ENCODE results near the gene CD58. TPM values are rescaled to one million over a fixed set of nuclear protein-coding genes. Genes with fewer than 3 reads are reported as not detected.

CD58 gene
- total RNA-seq, 1 donor from 2014 or later = 7.0 TPM

DNA sequence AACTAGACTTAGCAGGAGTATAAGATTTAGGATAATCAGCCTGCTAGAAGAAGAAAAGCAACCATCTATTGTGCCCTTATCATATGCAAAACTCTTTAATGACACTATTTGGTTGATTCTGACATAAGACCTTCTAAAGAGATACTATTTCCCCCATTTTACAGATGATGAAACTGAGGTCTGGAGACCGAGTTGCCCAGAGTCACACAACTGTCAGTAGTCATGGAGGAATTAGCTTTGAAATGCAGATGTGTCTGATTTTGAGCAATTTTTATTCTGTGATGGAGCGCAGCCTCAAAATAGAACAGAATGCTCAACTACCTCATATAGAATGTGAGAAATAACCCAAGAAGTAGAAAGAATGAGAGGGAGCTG, 69.0 kb downstream of the CD58 start:
- Mint-ChIP-seq H3K9me3 (ENCODE audit: low read depth) (no peaks in the 10 kb centered on the region), H3K27me3 (no peaks in the 10 kb centered on the region), H3K36me3 (ENCODE audit: insufficient read depth) (no peaks in the 10 kb centered on the region), H3K4me3 (ENCODE audit: low read depth) (no peak overlapping the region), H3K4me1 (ENCODE audit: low read depth) (peaks cover 4% of the 10 kb centered on the region), H3K27ac (no peak overlapping the region)
- TF ChIP-seq, protein P1, sequence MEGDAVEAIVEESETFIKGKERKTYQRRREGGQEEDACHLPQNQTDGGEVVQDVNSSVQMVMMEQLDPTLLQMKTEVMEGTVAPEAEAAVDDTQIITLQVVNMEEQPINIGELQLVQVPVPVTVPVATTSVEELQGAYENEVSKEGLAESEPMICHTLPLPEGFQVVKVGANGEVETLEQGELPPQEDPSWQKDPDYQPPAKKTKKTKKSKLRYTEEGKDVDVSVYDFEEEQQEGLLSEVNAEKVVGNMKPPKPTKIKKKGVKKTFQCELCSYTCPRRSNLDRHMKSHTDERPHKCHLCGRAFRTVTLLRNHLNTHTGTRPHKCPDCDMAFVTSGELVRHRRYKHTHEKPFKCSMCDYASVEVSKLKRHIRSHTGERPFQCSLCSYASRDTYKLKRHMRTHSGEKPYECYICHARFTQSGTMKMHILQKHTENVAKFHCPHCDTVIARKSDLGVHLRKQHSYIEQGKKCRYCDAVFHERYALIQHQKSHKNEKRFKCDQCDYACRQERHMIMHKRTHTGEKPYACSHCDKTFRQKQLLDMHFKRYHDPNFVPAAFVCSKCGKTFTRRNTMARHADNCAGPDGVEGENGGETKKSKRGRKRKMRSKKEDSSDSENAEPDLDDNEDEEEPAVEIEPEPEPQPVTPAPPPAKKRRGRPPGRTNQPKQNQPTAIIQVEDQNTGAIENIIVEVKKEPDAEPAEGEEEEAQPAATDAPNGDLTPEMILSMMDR (IDR thresholded peaks at IDR 0.05; ENCODE audit: unreplicated experiment) = no peak
- DNase-seq (ENCODE audit: low spot score, unreplicated experiment) = no peak

DNA sequence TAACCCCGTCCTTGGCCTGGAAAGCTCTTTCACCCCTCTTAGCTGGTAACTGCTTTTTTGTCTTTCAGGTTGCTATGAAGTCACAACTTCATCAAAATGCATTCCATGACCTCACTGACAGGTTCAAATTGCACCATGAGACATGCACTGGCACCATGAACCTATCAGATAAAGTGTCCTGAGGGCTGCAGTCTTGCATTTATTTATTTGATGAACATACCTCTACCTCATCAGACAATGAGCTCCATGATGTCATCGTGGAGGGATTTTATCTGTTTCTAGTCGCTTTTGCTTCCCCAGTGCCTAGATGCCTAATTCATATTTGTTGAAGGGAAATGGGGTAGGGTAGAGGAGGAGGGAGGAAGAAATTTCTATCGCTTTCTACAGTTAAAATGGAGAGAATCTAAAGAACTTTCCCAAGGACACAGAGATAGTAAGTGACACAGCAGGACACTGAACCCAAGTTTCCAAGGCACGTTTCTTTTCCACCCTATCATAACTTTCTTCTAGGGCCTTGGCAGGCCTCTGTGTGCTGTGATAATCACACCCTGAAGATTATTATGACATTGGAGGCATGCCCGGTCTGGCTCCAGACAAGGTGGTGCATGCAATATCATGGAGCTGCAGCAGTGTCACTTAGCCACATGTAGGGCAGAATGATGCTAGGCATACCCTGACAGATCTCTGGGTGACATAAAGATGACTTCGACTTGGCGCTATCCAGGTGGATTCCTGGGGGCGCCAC, 69.5 kb downstream of the CD58 start:
- H3K27me3 Mint-ChIP-seq = no peaks in the 10 kb centered on the region

DNA sequence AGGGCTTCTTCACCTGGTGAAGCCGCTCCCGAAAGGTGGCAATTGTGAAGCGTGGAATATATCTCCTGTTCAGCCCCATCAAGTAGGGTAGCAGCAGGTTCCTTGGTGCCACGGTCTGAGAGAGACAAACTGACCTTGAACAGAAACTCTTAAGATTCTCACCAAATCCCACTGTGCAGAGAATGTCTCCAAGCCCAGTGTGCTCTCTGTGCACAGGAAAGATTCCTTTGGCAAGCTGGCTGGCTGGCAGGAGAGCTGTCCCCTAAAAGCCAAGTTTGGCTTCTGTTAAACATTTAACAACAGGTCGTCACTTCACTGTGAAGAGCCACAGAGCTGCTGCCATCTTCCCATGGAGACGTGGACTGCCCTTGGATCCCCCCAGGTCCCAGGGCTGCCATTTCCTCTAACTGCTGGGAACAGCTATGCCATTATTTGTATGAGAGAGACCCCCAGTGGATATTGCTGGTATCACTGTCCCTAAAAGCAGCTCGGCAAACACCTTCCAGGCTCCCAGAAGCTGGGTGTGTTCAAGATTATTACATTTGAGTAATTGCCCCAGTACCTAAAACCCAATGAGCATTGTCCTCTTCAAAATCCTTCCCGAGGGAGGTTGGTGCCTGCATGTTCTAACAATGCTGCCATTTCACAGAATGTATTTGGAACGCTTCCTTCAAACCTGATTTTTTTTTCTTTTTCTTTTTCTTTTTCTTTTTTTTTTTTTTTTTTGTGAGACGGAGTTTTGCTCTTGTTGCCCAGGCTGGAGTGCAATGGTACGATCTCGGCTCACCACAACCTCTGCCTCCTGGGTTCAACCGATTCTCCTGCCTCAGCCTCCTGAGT, 71.8 kb downstream of the CD58 start:
- H3K27ac Mint-ChIP-seq = no peak overlapping the region
- TF ChIP-seq, protein P1 (IDR thresholded peaks at IDR 0.05; ENCODE audit: unreplicated experiment) = peak; percentile 92
- H3K4me1 Mint-ChIP-seq (ENCODE audit: low read depth) = peaks cover 20% of the 10 kb centered on the region
- no peak overlapping the region for H3K4me3 Mint-ChIP-seq (ENCODE audit: low read depth)
- peak; percentile 61 for DNase-seq (ENCODE audit: low spot score, unreplicated experiment)
- H3K9me3 Mint-ChIP-seq (ENCODE audit: low read depth) = no peaks in the 10 kb centered on the region
- H3K36me3 Mint-ChIP-seq (ENCODE audit: insufficient read depth) = no peaks in the 10 kb centered on the region
- H3K27me3 Mint-ChIP-seq = no peaks in the 10 kb centered on the region

More for the DNA sequence above, 69.5 kb downstream of the CD58 start:
- Mint-ChIP-seq H3K9me3 (ENCODE audit: low read depth) (no peaks in the 10 kb centered on the region), H3K4me1 (ENCODE audit: low read depth) (peaks cover 7% of the 10 kb centered on the region), H3K4me3 (ENCODE audit: low read depth) (no peak overlapping the region), H3K36me3 (ENCODE audit: insufficient read depth) (no peaks in the 10 kb centered on the region), H3K27ac (no peak overlapping the region)
- TF ChIP-seq, protein P1 (IDR thresholded peaks at IDR 0.05; ENCODE audit: unreplicated experiment) = no peak
- DNase-seq (ENCODE audit: low spot score, unreplicated experiment) = no peak

DNA sequence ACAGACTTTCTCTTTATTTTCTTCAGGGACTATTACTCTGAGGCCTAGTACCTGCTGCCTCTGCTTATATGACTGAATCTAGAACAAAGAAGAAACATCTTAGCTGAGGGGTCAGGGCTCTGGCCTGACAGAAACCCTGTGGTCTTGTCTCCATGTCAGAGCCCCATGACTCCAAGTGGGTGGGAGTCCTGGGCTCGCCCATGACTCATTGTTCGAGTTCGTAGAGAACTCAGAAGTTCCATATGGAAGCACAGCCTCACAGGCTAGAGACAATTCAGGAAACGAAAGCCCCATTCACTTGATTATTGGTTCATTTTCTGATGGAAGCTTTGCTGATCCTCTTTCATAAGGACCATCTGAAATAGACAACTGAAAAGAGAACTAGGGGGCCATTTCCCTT, 73.2 kb downstream of the CD58 start:
- TF ChIP-seq, protein P1 (IDR thresholded peaks at IDR 0.05; ENCODE audit: unreplicated experiment) = no peak
- peaks cover 22% of the 10 kb centered on the region for H3K4me1 Mint-ChIP-seq (ENCODE audit: low read depth)
- DNase-seq (ENCODE audit: low spot score, unreplicated experiment) = no peak
- no peaks in the 10 kb centered on the region for H3K27me3 Mint-ChIP-seq
- H3K36me3 Mint-ChIP-seq (ENCODE audit: insufficient read depth) = no peaks in the 10 kb centered on the region
- H3K9me3 Mint-ChIP-seq (ENCODE audit: low read depth) = no peaks in the 10 kb centered on the region
- H3K27ac Mint-ChIP-seq = no peak overlapping the region
- no peak overlapping the region for H3K4me3 Mint-ChIP-seq (ENCODE audit: low read depth)

DNA sequence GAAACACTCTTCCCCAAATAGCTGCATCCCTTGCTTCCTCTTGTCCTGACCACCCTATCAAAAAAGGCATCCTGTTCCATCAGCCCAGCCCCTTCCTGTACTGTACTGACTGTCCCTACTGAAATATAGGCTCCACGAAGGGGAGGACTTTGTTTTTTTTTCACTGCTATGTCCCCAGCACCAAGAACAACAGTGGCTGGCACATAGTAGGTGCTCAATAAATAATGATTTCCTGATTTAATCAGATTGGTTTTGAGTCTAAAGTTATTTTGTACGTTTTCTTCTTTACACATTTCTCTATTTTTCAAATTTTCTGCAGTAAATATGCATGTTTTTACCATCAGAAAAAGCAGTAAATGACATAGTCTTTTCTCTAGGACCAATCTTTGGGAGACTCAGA, 73.9 kb downstream of the CD58 start:
- no peaks in the 10 kb centered on the region for H3K9me3 Mint-ChIP-seq (ENCODE audit: low read depth)
- no peaks in the 10 kb centered on the region for H3K36me3 Mint-ChIP-seq (ENCODE audit: insufficient read depth)
- no peak for DNase-seq (ENCODE audit: low spot score, unreplicated experiment)
- peaks cover 29% of the 10 kb centered on the region for H3K4me1 Mint-ChIP-seq (ENCODE audit: low read depth)
- H3K4me3 Mint-ChIP-seq (ENCODE audit: low read depth) = no peak overlapping the region
- no peaks in the 10 kb centered on the region for H3K27me3 Mint-ChIP-seq
- peak overlapping the region; percentile 35 for H3K27ac Mint-ChIP-seq
- TF ChIP-seq, protein P1 (IDR thresholded peaks at IDR 0.05; ENCODE audit: unreplicated experiment) = no peak
